H9 (cell line): ENCODE data around the gene MLYCD. TPM values are rescaled to one million over a fixed set of nuclear protein-coding genes. Genes with fewer than 3 reads are reported as not detected.

Source experiments
- DNase-seq: peaks from one replicate; pipeline ENCODE4 v3.0.0-alpha.2; 2017
- H2AFZ ChIP-seq: one replicate; pipeline ENCODE4 v1.6.1; 2013; ENCODE audit warnings: mild to moderate bottlenecking, low read length, control low read depth, moderate library complexity
- H2AK5ac ChIP-seq: 2 replicates; pipeline ENCODE4 v1.6.1; 2013; ENCODE audit warnings: low read length, control low read depth, mixed read lengths; ENCODE audit not compliant: insufficient read length
- H2BK120ac ChIP-seq: one replicate; pipeline ENCODE4 v1.6.1; 2013; ENCODE audit warnings: low read depth, mild to moderate bottlenecking, low read length, control low read depth, inconsistent platforms; ENCODE audit not compliant: poor library complexity, severe bottlenecking
- H2BK12ac ChIP-seq: 2 replicates; pipeline ENCODE4 v1.6.1; 2013; ENCODE audit warnings: low read length, control low read depth, mixed read lengths, low read depth; ENCODE audit not compliant: insufficient read length
- H2BK15ac ChIP-seq: 2 replicates; pipeline ENCODE4 v1.6.1; 2013; ENCODE audit warnings: low read depth, low read length, control low read depth
- H2BK20ac ChIP-seq: one replicate; pipeline ENCODE4 v1.6.1; 2013; ENCODE audit warnings: low read depth, mild to moderate bottlenecking, low read length, control low read depth, inconsistent platforms; ENCODE audit not compliant: poor library complexity, severe bottlenecking
- H2BK5ac ChIP-seq: 2 replicates; pipeline ENCODE4 v1.6.1; 2013; ENCODE audit warnings: low read length, control low read depth, mixed read lengths; ENCODE audit not compliant: insufficient read length
- H3K14ac ChIP-seq: 2 replicates; pipeline ENCODE4 v1.6.1; 2013; ENCODE audit warnings: low read length, control low read depth; ENCODE audit not compliant: insufficient read depth
- H3K18ac ChIP-seq: 2 replicates; pipeline ENCODE4 v1.6.1; 2013; ENCODE audit warnings: low read depth, mild to moderate bottlenecking, mixed read lengths, low read length, control low read depth; ENCODE audit not compliant: insufficient read length
- H3K23ac ChIP-seq: 2 replicates; pipeline ENCODE4 v1.6.1; 2013; ENCODE audit warnings: low read length, control low read depth, mixed read lengths, low read depth; ENCODE audit not compliant: insufficient read length
- H3K23me2 ChIP-seq: 2 replicates; pipeline ENCODE4 v1.6.1; 2013; ENCODE audit warnings: low read depth, mild to moderate bottlenecking, mixed read lengths, low read length, control low read depth; ENCODE audit not compliant: insufficient read length, poor library complexity, severe bottlenecking
- H3K27ac ChIP-seq: 2 replicates; pipeline ENCODE4 v1.5.1; 2013; ENCODE audit warnings: low read length, control low read depth, mixed read lengths, low read depth; ENCODE audit not compliant: insufficient read length
- H3K27me3 ChIP-seq: 2 replicates; pipeline ENCODE4 v1.6.1; 2013; ENCODE audit warnings: low read length, control low read depth, inconsistent platforms; ENCODE audit not compliant: insufficient read depth
- H3K4ac ChIP-seq: 2 replicates; pipeline ENCODE4 v1.6.1; 2013; ENCODE audit warnings: low read depth, mild to moderate bottlenecking, control low read depth, inconsistent platforms, low read length, moderate library complexity
- H3K4me1 ChIP-seq: 2 replicates; pipeline ENCODE4 v1.6.1; 2013; ENCODE audit warnings: low read length, control low read depth, inconsistent platforms; ENCODE audit not compliant: insufficient read depth
- H3K4me2 ChIP-seq: 2 replicates; pipeline ENCODE4 v1.6.1; 2013; ENCODE audit warnings: low read length, control low read depth, mixed read lengths; ENCODE audit not compliant: insufficient read length, insufficient read depth
- H3K56ac ChIP-seq: 2 replicates; pipeline ENCODE4 v1.6.1; 2013; ENCODE audit warnings: low read depth, mild to moderate bottlenecking, mixed read lengths, low read length, control low read depth; ENCODE audit not compliant: insufficient read length
- H3K79me1 ChIP-seq: 2 replicates; pipeline ENCODE4 v1.6.1; 2013; ENCODE audit warnings: low read depth, mild to moderate bottlenecking, moderate library complexity, low read length, control low read depth, inconsistent platforms; ENCODE audit not compliant: insufficient read depth, poor library complexity, severe bottlenecking
- H3K79me2 ChIP-seq: 2 replicates; pipeline ENCODE4 v1.6.1; 2013; ENCODE audit warnings: low read length, control low read depth, inconsistent platforms; ENCODE audit not compliant: insufficient read depth
- H3K9ac ChIP-seq: 2 replicates; pipeline ENCODE4 v1.6.1; 2013; ENCODE audit warnings: low read length, control low read depth, mixed read lengths; ENCODE audit not compliant: insufficient read length; ENCODE audit errors: extremely low read depth
- H3K9me3 ChIP-seq: one replicate; pipeline ENCODE4 v1.6.1; 2013; ENCODE audit warnings: low read depth, low read length, inconsistent platforms; ENCODE audit not compliant: control insufficient read depth
- H3T11ph ChIP-seq: one replicate; pipeline ENCODE4 v1.6.1; 2013; ENCODE audit warnings: mild to moderate bottlenecking, low read length, control low read depth, inconsistent platforms
- H4K20me1 ChIP-seq: one replicate; pipeline ENCODE4 v1.6.1; 2013; ENCODE audit not compliant: control insufficient read depth, insufficient read length, insufficient read depth
- H4K5ac ChIP-seq: 2 replicates; pipeline ENCODE4 v1.6.1; 2013; ENCODE audit warnings: low read depth, mild to moderate bottlenecking, mixed read lengths, low read length, control low read depth; ENCODE audit not compliant: insufficient read length
- H4K8ac ChIP-seq: replicated peaks from 2 replicates; pipeline ENCODE4 v1.6.1; 2013; ENCODE audit warnings: low read length, control low read depth, mixed read lengths, low read depth; ENCODE audit not compliant: insufficient read length
- H4K91ac ChIP-seq: 2 replicates; pipeline ENCODE4 v1.6.1; 2013; ENCODE audit warnings: low read depth, mild to moderate bottlenecking, moderate library complexity, mixed read lengths, low read length, control low read depth; ENCODE audit not compliant: insufficient read length
- H3K27ac Mint-ChIP-seq, 3 experiments: 2 replicates in 2 of 3; 3 replicates in 1 of 3; pipeline ENCODE4 v1.8.0; 2020 to 2021; ENCODE audit warnings: mixed read lengths in 3 of 3, mild to moderate bottlenecking in 1 of 3, moderate library complexity in 1 of 3
- H3K27me3 Mint-ChIP-seq: 2 replicates; pipeline ENCODE4 v1.8.0; 2021; ENCODE audit warnings: low read depth, mild to moderate bottlenecking, moderate library complexity, mixed read lengths
- H3K36me3 Mint-ChIP-seq, 3 experiments: 2 replicates in 2 of 3; 3 replicates in 1 of 3; pipeline ENCODE4 v1.8.0; 2020 to 2021; ENCODE audit warnings: low read depth in 3 of 3, mixed read lengths in 3 of 3; ENCODE audit not compliant: insufficient read depth in 1 of 3
- H3K4me1 Mint-ChIP-seq, 2 experiments: 2 replicates each; pipeline ENCODE4 v1.8.0; 2020; ENCODE audit warnings: mixed read lengths in 2 of 2
- H3K4me3 Mint-ChIP-seq, 2 experiments: 2 replicates in 1 of 2; 3 replicates in 1 of 2; pipeline ENCODE4 v1.8.0; 2020 to 2021; ENCODE audit warnings: mild to moderate bottlenecking in 2 of 2, mixed read lengths in 2 of 2, moderate library complexity in 1 of 2
- H3K9me3 Mint-ChIP-seq, 2 experiments: 2 replicates in 1 of 2; 3 replicates in 1 of 2; pipeline ENCODE4 v1.8.0; 2020; ENCODE audit warnings: mild to moderate bottlenecking in 2 of 2, mixed read lengths in 2 of 2, moderate library complexity in 1 of 2
- CTCF ChIP-seq: fragments of 200-600 bp; sonication (generic); conservative IDR thresholded peaks from 3 replicates; pipeline ENCODE4 v1.8.0; 2021; ENCODE audit warnings: antibody characterized with exemption, mild to moderate bottlenecking
- WGBS: extraction: QIAGEN DNeasy Blood & Tissue Kit; methylation state at CpG from one replicate; pipeline ENCODE4 v1.1.7; 2013; ENCODE audit warnings: missing lambda C conversion rate, low lambda C conversion rate, mixed read lengths; ENCODE audit not compliant: insufficient read length; ENCODE audit errors: extremely low coverage; 5-methylcytosine and 5-hydroxymethylcytosine counted together
- total RNA-seq: library from RNA; stranded (reverse); gene quantifications from 2 replicates; pipeline ENCODE4 v1.2.1, GENCODE V29; 2021

Gene MLYCD
- total RNA-seq, 1 experiment from 2014 or later = 7.1 TPM

- H3K14ac ChIP-seq = no peak overlapping the region
- no peak for TF ChIP-seq CTCF
- no peak overlapping the region for H4K5ac ChIP-seq
- H3K4me1 ChIP-seq = no peaks in the 10 kb centered on the region
- no peak overlapping the region for H2BK20ac ChIP-seq
- H3K9me3 ChIP-seq = no peaks in the 10 kb centered on the region
- H3K9me3 Mint-ChIP-seq = no peaks in the 10 kb centered on the region
- no peak overlapping the region for H3K4ac ChIP-seq
- 0 out of 2 replicates have a peak, but pooled peaks cover 1% of the 10 kb centered on the region for H3K79me2 ChIP-seq
- H4K20me1 ChIP-seq = no peaks in the 10 kb centered on the region
- H3T11ph ChIP-seq = no peak overlapping the region
- no peaks in the 10 kb centered on the region for H3K23me2 ChIP-seq
- H4K8ac ChIP-seq = no peak overlapping the region
- no peak overlapping the region for H3K27ac Mint-ChIP-seq
- no peak overlapping the region for H2BK120ac ChIP-seq
- peaks cover 2% of the 10 kb centered on the region for H3K27me3 Mint-ChIP-seq
- H2BK5ac ChIP-seq = no peak overlapping the region
- H3K79me1 ChIP-seq = peaks cover 2% of the 10 kb centered on the region
- WGBS = no CpG with 5 or more reads among the region's 15 CpGs
- H3K27me3 ChIP-seq = no peaks in the 10 kb centered on the region
- H3K4me2 ChIP-seq = no peak overlapping the region
- H2BK12ac ChIP-seq = no peak overlapping the region
- no peak overlapping the region for H3K27ac ChIP-seq
- no peak overlapping the region for H3K56ac ChIP-seq
- H3K9ac ChIP-seq = no peak overlapping the region
- H2BK15ac ChIP-seq = no peak overlapping the region
- DNase-seq = no peak
- H4K91ac ChIP-seq = no peak overlapping the region
- no peak overlapping the region for H3K23ac ChIP-seq
- no peak overlapping the region for H2AFZ ChIP-seq
- H3K4me1 Mint-ChIP-seq = peaks cover 21 to 34% of the 10 kb centered on the region in 2 experiments
- H3K18ac ChIP-seq = no peak overlapping the region
- H2AK5ac ChIP-seq = no peak overlapping the region
- peaks cover 22 to 47% (median 39%) of the 10 kb centered on the region in 3 experiments; a peak in 6 of 7 replicates for H3K36me3 Mint-ChIP-seq
- no peak overlapping the region for H3K4me3 Mint-ChIP-seq
Observed at GRCh38 chr16:83907631-83908250, 8.8 kb downstream of the MLYCD start.
